GM04504 (cell line): ENCODE results near the gene HAS3.

Source experiments
- DNase-seq: peaks from one replicate; pipeline ENCODE4 v3.0.0-alpha.2; 2012; ENCODE audit warnings: low read depth

Gene HAS3

DNA sequence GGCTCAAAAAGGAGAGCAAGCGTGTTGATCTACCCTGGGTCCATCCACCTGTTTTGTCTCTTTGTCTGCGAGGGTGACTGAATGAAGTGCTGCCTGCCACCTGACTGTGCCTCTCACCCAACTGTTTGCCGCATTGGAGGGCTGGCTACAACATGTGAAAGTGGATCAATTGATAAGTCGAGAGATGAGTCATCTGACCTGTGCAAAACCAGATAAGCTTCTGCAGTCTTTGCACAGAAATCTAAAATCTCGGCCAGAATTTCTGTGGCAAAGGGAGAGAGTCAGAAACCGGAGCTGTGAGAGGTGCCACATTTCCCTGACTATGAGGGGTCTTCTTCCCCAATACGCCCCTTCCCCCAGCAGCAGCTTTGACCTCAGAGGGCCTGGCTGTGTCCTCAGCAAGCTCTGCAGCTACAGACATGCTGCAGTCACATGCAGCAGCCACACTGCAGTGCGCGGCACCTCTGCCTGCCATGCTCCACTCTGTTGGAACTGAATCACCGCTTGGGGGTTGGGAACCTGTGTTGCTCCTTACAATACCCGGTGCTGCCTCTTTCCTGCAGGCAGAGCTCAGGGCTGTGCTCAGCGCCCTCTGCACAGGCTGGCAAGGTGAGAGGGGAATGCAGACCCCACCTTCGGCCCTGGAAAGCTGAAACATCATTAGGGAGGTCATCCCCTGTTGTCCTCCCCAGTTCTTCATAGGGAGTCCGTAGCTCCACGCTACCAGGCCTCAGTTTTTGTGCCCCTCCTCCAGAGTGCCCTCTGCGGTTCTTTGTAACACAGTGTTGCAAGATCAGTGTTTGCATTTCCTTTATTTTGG lies 16.2 kb upstream of the HAS3 start:
- DNase-seq = no peak

DNA sequence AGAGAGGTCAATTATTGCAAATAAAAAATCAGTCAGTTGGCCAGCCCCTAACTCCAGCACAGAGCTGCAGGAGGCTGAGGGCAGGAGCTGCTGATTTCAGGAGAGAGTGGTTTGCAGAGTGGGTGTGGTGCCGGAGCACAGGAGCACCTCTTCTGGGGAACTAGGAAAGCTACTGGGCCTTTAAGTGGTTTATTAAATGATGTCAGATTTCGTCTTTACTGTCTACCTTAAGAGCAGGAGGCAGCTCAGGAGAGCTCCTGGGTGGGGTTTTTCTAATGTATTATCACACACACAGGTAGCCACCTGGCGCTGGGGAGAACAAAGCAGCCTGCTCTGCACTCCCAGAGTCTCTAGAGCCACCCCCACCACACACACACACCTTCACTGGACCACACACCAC lies 11.5 kb upstream of the HAS3 start:
- no peak for DNase-seq

DNA sequence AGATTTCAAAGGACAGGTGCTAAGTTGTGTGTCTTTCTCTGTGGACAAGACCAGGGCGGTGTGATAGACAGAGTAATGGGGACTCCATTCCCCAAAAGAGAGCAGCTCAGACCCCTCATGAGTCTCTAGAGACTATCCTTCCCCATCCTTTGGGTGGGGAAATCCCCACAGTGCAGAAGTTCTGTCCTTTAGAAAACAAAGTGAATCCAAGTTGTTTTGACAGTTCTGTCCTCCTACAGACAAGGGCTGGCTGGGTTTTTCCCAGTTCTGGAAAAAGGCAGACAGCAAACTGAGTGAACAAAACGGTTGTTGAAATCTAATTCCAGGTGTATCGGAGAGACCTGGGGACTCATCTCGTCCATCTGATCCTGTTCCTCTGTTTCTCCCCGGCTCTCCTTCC lies 11.0 kb upstream of the HAS3 start:
- no peak for DNase-seq

DNA sequence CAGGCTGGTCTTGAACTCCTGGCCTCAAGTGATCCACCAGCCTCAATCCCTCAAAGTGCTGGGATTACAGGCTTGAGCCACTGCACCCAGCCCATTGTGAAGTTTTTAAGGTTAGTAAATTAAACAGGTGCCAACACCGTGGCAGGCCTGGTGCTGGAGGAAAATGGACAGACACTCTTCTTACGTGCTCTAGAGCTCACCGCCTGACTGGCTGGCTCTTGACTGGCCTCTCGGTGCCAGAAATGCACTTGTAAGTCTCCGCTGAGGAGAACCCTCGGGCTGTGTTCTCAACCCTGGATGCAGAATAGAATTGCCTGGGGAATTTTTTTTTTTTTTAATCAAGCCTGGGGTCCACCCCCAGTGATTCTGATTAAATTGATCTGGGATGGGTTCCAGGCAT lies 10.3 kb upstream of the HAS3 start:
- DNase-seq = no peak

DNA sequence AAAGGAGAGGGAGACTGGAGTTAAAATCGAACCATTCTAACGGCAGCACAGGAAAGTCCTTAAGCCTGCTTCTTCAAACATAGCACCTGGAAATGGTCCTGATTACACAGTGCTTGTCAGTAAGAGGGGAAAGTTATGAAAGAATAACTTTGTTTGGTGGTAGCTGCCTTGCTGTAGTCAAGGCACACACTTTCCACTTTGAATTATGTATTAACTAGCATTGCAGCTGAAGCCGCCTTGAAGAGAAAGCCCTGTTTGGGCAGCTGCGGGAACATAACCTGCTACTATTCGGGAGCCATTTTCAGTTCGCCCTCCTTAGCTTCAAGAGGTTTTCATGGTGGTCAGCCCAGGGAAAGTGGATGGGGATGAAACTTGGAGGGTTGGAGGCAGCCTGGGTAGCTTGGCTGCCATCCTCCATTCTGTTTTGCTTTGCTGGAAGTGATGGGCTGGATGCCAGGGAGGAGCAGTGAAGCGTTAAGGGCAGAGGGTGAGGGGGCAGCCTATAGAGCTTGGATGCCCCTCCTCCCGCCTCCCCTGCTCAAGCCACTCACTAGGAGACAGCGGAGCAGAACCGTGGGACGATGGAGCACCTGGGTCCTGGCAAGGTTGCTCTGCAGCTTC lies 5.3 kb upstream of the HAS3 start:
- DNase-seq = no peak

DNA sequence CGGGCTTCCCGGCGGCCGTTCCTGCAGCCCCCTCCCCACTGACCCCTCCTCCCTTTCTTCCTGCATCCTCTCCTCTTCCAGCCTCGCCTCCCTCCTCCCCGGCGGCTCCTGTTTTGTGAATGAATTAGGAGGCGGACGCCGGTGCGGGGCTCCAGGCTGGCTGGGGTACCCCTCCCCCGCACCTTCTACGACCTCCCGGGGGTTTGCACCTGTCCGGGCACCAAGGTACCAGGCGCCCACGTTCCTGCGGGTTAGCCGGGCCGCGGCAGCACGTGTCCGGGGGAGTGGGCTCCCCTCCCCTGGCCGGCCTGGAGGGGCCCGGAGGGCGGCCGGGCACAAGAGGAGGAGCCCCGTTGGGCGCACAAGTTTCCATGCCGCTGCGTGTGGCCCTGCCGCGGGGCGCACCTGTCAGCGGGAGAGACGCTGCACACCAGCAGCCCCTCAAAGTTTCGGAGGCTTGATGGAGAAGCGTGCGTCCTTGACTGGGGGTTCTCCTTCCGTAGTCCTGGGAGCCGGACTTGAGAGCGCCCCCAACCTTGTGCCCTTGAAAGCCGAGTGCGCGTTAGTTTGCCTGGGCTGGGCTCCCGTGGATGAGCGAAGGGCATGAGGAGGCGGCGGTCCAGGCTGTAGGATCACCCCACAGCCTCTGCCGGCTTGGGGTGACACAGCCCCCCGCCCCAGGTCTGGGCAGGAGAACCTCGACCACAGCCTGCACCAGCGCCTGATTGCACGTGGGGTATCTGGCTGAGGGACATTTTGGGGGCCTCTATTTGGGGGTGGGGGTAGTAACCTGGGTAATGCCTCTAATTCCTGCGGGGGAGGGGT lies 1.2 kb downstream of the HAS3 start:
- DNase-seq = no peak

DNA sequence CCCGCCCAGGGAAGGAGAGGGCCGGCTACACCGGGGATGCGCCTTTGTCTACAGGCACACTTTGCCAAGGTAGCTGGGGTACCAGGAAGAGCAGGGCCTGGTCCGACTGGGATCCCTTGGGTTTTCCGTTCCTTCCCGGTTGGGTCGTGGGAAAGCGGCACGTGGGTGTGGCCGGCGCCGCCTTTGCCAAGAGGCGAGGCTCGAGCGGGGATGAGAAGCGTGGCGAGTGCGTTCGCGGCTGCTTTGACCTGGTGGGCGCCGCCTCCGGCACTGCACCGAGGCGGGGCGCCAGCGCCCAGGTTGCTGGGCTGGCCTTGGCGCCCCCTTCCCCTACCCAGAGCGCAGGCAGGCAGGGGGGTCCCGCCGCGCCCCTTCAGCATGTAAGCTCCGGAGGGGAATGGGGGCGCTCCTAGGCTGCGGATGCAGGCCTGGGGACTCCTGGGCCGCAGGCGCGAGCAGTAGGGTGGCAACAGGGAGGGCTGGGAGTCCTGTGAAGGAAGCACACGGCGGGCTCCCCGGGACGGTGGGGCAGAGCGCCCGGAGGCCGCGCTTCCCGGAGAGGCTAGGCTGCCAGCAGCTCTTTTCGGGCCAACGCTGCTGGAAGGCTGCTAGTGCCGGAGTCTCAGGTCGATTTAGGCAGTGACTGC lies 2.0 kb downstream of the HAS3 start:
- no peak for DNase-seq

DNA sequence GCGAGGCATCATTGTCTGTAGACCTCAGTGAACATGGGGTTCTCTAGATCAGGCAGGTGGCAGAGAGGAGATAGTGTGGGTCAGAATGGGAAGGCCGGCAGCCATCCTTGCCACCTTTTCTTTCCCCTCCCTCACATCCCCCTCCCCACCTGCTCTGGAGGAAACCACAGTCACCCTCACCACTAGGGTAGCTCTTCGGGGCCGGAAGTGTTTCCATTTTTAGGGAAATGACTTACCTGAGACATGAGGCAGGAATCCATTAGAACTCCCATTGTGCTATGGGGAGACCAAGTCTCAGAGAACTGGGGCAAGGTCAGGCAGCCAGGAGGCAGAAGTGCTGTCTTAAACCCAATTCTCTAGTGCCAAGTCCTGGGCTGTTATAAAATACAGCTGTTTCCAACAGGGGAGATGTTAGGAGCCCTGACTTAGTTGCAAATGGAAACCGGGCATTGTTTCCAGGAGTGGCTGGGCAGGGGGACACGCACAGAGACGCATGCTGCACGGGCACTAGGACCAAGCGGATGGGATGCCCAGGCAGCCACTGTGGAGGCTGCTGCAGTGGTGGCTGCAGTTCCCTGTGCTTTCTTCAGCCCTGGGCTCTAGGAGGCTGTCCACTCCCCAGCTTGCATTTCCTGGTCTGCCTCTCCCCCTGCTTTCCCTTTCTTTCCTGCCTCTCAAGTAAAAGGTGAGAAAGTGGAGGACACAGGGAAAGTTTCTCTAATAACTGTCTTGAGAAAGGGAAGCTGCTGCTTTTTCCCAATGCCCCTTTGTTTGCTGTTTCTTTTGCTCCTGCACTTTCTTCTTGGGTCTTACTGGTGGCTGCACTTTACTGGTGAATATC lies 2.8 kb downstream of the HAS3 start:
- DNase-seq = no peak

DNA sequence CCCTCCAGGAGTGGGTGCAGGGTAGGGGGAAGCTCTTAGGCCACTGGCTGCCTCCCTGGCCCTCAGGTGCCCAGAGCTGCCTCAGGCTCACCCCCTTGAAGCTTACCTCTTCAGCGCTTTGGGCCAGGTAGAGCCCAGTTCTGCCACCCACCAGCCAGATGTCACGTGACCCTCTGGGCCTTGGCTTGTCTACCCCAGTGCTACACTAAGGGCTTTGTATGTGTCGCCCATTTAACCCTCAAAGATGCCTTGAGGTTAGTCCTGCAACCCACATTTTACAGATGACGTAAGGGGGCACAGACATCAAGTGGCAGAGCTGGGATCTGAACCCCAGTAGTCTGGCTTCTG lies 3.4 kb downstream of the HAS3 start:
- no peak for DNase-seq

DNA sequence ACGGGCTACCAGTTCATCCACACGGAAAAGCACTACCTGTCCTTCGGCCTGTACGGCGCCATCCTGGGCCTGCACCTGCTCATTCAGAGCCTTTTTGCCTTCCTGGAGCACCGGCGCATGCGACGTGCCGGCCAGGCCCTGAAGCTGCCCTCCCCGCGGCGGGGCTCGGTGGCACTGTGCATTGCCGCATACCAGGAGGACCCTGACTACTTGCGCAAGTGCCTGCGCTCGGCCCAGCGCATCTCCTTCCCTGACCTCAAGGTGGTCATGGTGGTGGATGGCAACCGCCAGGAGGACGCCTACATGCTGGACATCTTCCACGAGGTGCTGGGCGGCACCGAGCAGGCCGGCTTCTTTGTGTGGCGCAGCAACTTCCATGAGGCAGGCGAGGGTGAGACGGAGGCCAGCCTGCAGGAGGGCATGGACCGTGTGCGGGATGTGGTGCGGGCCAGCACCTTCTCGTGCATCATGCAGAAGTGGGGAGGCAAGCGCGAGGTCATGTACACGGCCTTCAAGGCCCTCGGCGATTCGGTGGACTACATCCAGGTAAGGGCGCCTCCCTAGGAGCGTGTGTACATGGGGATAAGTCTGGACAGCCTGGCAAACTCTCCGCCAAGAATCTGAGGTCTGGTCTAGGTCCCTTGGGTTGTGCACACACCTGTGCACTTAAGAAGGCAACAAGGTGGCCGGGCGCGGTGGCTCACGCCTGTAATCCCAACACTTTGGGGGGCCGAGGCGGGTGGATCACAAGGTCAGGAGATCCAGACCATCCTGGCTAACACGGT lies 4.2 kb downstream of the HAS3 start:
- DNase-seq = no peak

DNA sequence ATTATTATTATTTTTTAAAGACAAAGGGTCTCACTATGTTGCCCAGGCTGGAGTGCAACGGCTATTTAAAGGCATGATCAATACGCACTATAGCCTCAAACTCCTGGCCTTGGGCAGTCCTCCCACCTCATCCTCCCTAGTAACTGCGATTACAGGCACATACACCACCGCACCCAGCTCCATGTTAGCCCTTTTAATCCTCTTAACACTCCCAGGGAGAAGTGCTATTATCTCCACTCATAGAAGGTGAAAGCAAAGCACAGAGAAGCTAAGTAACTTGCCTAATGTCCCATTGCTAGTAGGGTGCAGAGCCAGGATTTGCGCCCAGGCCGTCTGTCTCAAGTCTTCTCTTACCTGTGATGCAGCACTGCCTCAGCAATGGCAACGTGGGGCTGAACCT lies 5.0 kb downstream of the HAS3 start:
- DNase-seq = no peak

DNA sequence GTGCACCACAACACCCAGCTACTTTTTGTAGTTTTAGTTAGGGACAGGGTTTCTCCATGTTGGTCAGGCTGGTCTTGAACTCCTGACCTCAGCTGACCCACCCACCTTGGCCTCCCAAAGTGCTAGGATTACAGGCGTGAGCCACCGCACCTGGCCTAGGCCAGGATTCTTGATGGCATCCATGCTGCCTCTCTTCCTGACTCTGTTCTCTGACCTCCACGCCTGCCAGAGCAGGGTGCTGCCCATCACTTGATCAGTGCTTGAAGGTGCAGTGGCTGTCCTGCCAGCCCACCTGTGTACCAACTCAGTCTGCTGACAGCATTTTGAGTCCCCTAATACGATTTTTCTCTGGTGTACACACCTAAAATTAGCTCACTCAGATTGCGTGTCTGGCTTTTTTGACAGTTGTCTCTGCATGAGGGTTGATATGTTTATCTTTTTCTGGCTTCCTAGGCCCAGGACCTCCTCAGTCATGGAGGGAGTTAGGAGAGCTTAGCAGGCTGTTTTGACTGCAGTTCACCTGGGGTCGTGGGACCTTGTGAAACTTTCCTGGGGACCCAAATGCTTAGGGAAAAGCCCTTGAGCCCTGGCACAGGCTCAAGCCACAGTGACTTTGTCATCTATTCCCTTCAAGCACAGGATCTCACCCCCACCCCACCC lies 5.9 kb downstream of the HAS3 start:
- DNase-seq = no peak

DNA sequence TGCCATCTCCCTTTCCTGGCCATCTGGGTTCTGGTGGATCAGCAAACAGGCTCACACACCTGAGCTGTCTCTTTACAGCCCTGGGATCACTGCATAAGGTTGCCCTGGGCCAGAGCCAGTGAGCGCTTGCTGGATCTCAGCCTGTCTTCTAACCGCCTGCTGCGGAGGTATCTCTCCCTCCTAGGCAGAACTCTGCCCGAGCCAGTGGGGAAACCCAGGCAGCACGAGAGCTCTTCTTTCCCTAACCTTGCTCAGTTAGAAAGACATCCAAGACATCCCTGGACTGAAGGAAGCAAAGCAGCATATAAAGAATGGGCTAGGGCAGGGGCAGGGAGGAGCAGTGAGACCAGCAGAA lies 6.4 kb downstream of the HAS3 start:
- DNase-seq = no peak

DNA sequence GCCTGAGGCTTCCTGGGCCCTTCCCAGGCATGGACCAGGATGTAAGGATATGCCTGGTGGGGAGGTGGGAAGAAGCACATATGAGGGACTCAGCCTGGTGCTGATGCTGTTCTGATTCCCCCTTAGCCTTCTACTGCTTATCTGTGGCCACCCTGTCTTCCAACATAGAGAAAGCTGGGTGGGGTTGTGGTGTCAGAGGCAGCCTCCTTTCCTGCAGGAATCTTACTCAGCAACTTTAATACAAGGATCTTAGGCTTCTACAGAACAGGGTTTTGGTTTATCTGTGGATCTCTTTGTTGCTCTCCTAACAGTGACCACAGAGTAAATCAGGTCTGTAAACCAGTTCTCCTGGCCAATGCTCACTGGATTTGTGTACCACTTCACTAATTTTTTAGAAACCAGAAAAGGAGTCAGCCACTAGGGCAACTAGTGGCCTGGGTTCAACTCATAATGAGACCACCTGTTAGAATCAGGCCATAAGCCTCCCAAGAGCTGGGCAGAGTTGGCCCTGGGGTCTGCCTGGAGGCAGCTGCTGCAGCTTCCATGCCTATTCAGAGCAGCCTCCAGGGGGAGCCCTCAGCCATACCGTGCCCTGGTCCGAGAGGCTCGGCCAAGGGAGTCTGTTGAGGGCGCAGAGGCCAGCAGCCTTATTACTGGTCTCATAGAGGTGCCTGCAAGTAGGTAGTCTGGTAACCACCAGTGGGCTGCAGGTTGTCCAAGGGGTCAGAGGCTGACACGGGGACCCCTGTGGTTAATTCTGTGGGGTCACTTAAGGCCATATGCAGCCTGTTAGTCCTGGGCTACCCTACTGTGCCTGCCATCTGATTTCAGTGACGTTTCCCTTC lies 7.1 kb downstream of the HAS3 start:
- no peak for DNase-seq

DNA sequence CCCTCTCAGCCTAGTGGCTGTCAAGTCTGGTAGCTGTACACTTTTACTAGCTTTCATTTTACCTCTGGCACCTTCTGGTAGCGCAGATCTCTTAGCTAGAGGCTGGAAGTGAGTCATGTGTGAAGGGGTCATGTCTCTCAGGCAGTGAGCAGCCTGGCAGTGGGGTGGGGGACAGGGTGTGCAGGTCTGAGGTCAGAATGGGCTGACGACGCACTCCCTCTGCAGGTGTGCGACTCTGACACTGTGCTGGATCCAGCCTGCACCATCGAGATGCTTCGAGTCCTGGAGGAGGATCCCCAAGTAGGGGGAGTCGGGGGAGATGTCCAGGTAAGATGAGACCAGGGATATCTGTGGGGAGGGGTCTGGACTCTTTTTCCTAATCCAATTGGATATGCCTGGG lies 7.8 kb downstream of the HAS3 start:
- no peak for DNase-seq

DNA sequence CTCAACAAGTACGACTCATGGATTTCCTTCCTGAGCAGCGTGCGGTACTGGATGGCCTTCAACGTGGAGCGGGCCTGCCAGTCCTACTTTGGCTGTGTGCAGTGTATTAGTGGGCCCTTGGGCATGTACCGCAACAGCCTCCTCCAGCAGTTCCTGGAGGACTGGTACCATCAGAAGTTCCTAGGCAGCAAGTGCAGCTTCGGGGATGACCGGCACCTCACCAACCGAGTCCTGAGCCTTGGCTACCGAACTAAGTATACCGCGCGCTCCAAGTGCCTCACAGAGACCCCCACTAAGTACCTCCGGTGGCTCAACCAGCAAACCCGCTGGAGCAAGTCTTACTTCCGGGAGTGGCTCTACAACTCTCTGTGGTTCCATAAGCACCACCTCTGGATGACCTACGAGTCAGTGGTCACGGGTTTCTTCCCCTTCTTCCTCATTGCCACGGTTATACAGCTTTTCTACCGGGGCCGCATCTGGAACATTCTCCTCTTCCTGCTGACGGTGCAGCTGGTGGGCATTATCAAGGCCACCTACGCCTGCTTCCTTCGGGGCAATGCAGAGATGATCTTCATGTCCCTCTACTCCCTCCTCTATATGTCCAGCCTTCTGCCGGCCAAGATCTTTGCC lies 9.0 kb downstream of the HAS3 start:
- no peak for DNase-seq

DNA sequence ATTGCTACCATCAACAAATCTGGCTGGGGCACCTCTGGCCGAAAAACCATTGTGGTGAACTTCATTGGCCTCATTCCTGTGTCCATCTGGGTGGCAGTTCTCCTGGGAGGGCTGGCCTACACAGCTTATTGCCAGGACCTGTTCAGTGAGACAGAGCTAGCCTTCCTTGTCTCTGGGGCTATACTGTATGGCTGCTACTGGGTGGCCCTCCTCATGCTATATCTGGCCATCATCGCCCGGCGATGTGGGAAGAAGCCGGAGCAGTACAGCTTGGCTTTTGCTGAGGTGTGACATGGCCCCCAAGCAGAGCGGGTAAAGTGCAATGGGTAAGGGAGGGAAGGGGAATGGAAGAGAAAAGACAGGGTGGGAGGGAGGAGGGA lies 9.5 kb downstream of the HAS3 start:
- no peak for DNase-seq

DNA sequence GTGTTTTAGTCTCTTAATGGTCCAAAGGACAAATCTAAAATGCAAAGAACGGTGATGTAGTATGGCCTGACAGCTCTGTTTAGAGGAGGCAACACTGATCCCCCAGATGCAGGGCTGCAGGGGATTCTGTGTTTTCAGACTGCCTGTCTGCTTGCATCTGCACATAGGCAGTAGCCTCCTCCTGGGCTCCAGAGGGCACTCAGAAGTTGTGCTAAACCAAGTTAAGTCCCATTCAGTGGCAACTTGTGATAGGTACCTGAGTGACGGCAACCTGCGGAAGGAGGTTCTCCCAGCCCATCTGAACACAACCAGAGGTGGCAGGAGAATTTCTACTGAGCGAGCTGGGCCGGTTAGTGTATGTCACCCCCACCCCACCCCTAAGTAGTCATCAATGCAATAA lies 9.9 kb downstream of the HAS3 start:
- no peak for DNase-seq

DNA sequence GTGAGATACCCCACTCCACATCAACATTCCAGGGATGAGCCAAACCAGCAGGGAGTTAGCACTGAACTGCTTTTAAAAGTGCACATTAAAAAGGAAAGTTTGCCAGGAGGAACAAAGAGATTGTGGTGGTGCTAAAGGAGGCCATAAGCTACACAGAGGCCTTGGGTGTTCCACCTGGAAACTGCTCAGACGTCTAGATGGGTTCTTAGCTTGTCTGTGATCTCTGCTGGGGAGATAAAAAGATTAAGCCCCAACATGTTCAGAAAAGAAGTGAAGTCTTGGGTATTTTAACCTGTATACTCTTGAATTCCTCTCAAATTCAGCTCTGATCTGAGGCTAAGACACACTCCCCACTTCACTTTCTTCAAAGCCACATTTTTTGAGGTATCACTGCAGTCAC lies 10.4 kb downstream of the HAS3 start:
- DNase-seq = no peak
